OCI-LY7 (cell line): Measurements from ENCODE around the gene ELMO1. TPM values are rescaled to one million over a fixed set of nuclear protein-coding genes. Genes with fewer than 3 reads are reported as not detected.

ENCODE experiments used
- BruUV-seq: library from RNA; stranded (reverse); fragments of 400-500 nt; replicated peaks from 2 replicates; lab custom pipeline; 2021; lab: Mats Ljungman, UMichigan
- CTCF ChIA-PET: fragments of 300-600 bp; sonication (Branson Sonifier 250); formaldehyde crosslinking; loops from one replicate; lab custom pipeline; 2022; ENCODE audit warnings: antibody characterized with exemption; ENCODE audit not compliant: unreplicated experiment; lab: Charles Lee
- POLR2A ChIA-PET: fragments of 300-600 bp; sonication (Branson Sonifier 250); formaldehyde crosslinking; loops from one replicate; lab custom pipeline; 2022; ENCODE audit warnings: antibody characterized with exemption; lab: Charles Lee
- DNase-seq: peaks from one replicate; pipeline ENCODE4 v3.0.0-alpha.2; 2015; ENCODE audit warnings: low spot score
- H2AFZ ChIP-seq: fragments of 200-600 bp; sonication (generic), shearing (Covaris generic); 2 replicates; pipeline ENCODE4 v1.6.1; 2014; ENCODE audit warnings: mild to moderate bottlenecking, antibody characterized with exemption, low read length, moderate library complexity
- H3K27ac ChIP-seq: fragments of 200-600 bp; sonication (generic); 2 replicates; pipeline ENCODE4 v1.5.1; 2014; ENCODE audit warnings: mixed run types, low read depth, mild to moderate bottlenecking, moderate library complexity, low read length, inconsistent platforms; ENCODE audit not compliant: poor library complexity, severe bottlenecking
- H3K36me3 ChIP-seq: fragments of 200-600 bp; sonication (generic); 2 replicates; pipeline ENCODE4 v1.6.1; 2014; ENCODE audit warnings: mild to moderate bottlenecking, antibody characterized with exemption, low read length, moderate library complexity, mixed read lengths; ENCODE audit not compliant: insufficient read depth
- H3K4me1 ChIP-seq: fragments of 200-600 bp; sonication (generic); 2 replicates; pipeline ENCODE4 v1.5.1; 2014; ENCODE audit warnings: mild to moderate bottlenecking, low read length; ENCODE audit not compliant: insufficient read depth, poor library complexity, severe bottlenecking
- H3K4me2 ChIP-seq: fragments of 200-600 bp; sonication (generic); 2 replicates; pipeline ENCODE4 v1.6.1; 2014; ENCODE audit warnings: mild to moderate bottlenecking, low read length
- H3K4me3 ChIP-seq: fragments of 200-600 bp; sonication (generic); 2 replicates; pipeline ENCODE4 v1.5.1; 2014; ENCODE audit warnings: mild to moderate bottlenecking, low read depth, low read length; ENCODE audit not compliant: poor library complexity, severe bottlenecking
- H3K79me2 ChIP-seq: fragments of 200-600 bp; sonication (generic); 2 replicates; pipeline ENCODE4 v1.6.1; 2016; ENCODE audit warnings: low read depth, mild to moderate bottlenecking, low read length, moderate library complexity, mixed read lengths; ENCODE audit not compliant: insufficient read depth
- H3K9me2 ChIP-seq: fragments of 200-600 bp; sonication (generic); 2 replicates; pipeline ENCODE4 v1.6.1; 2016; ENCODE audit warnings: mild to moderate bottlenecking, low read length, mixed read lengths; ENCODE audit not compliant: insufficient read depth
- H3K9me3 ChIP-seq: fragments of 200-600 bp; sonication (generic); 2 replicates; pipeline ENCODE4 v1.6.1; 2014; ENCODE audit warnings: mild to moderate bottlenecking, mixed run types, low read length, mixed read lengths
- H4K20me1 ChIP-seq: fragments of 200-600 bp; sonication (generic); 2 replicates; pipeline ENCODE4 v1.6.1; 2014; ENCODE audit warnings: mild to moderate bottlenecking, antibody characterized with exemption, low read length, moderate library complexity, mixed read lengths; ENCODE audit not compliant: insufficient read depth
- EZH2phosphoT487 ChIP-seq: fragments of 200-600 bp; sonication (generic); IDR thresholded peaks from 2 replicates; pipeline ENCODE4 v1.6.1; 2018; ENCODE audit warnings: low read depth, borderline replicate concordance, mild to moderate bottlenecking, mixed run types, antibody characterized with exemption, low read length, moderate library complexity, mixed read lengths
- intact Hi-C: fragments of 100-400 bp; cut with micrococcal nuclease; formaldehyde crosslinking; loops from one replicate; pipeline ENCODE4 v1.10.0; 2022; ENCODE audit not compliant: unreplicated experiment
- total RNA-seq, 2 experiments: library from RNA; depleted of rRNA in 1 of 2; stranded (reverse); fragments of >200 nt in 1 of 2; shearing (Covaris generic) in 1 of 2; gene quantifications; 2 replicates each; pipeline ENCODE4 v1.2.3, GENCODE V29; 2014 to 2022
- TF ChIP-seq, protein P1 (sequence below): fragments of 200-600 bp; sonication (generic); conservative IDR thresholded peaks from 2 replicates; pipeline ENCODE4 v1.5.1; 2014; ENCODE audit warnings: mild to moderate bottlenecking, antibody characterized with exemption, low read length, moderate library complexity, mixed read lengths

Gene ELMO1
- total RNA-seq, 2 experiments from 2014 or later = 101 to 103 TPM

DNA sequence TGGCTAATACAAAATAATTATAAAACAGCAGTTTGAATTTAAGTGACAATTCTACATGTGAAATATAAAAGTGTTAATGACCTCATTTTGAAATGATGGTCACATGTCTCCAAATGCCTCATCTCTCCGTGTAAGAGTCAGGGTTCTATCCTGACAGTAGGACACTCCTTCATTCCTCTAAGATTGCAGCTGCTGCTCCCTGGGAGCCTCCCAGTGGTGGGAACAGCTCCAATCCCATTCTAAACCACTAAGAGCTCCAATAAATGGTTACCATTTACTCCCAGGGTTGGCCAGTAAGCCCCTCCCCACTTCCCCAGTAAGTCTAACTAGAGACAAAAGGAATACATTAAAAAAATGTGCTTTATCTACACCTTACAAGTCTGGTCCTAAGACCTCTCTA, 379.8 kb downstream of the ELMO1 start:
- H2AFZ ChIP-seq = no peak overlapping the region
- H3K4me1 ChIP-seq = no peaks in the 10 kb centered on the region
- BruUV-seq = no TSS peak
- H3K9me3 ChIP-seq = no peaks in the 10 kb centered on the region
- H4K20me1 ChIP-seq = no peaks in the 10 kb centered on the region
- no peak overlapping the region for H3K4me3 ChIP-seq
- no peak for DNase-seq
- intact Hi-C loops = no loop called here
- H3K4me2 ChIP-seq = no peak overlapping the region
- CTCF ChIA-PET = no interaction called here
- POLR2A ChIA-PET = no interaction called here
- TF ChIP-seq, protein P1, sequence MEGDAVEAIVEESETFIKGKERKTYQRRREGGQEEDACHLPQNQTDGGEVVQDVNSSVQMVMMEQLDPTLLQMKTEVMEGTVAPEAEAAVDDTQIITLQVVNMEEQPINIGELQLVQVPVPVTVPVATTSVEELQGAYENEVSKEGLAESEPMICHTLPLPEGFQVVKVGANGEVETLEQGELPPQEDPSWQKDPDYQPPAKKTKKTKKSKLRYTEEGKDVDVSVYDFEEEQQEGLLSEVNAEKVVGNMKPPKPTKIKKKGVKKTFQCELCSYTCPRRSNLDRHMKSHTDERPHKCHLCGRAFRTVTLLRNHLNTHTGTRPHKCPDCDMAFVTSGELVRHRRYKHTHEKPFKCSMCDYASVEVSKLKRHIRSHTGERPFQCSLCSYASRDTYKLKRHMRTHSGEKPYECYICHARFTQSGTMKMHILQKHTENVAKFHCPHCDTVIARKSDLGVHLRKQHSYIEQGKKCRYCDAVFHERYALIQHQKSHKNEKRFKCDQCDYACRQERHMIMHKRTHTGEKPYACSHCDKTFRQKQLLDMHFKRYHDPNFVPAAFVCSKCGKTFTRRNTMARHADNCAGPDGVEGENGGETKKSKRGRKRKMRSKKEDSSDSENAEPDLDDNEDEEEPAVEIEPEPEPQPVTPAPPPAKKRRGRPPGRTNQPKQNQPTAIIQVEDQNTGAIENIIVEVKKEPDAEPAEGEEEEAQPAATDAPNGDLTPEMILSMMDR = no peak
- TF ChIP-seq EZH2phosphoT487 = no peak
- H3K79me2 ChIP-seq = no peaks in the 10 kb centered on the region
- H3K36me3 ChIP-seq = no peaks in the 10 kb centered on the region; the same call in 1 of the 2 replicates
- H3K9me2 ChIP-seq = no peaks in the 10 kb centered on the region
- H3K27ac ChIP-seq = no peak overlapping the region

DNA sequence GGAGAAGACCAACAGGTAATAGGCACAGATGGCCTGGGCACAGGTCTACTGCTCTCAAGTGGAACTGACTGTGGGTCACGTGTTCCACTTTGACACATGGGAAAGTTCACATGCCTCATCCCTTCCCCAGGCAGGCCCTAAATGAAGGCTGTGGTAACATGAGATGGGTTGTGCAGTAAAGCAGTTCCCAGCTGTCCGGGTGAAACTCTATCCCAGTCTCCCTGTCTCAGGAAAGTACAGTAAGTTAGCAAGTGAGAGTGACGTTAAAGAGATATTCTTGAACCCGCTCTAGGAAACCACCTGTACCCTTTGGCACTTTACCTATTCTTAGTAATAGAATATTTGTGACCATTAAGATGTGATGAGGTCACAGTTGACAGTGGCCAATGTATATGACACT, 380.6 kb downstream of the ELMO1 start:
- no peak for DNase-seq
- H3K27ac ChIP-seq = no peak overlapping the region
- H3K79me2 ChIP-seq = no peaks in the 10 kb centered on the region
- H3K36me3 ChIP-seq = no peaks in the 10 kb centered on the region; the same call in 1 of the 2 replicates
- no peaks in the 10 kb centered on the region for H3K4me1 ChIP-seq
- no TSS peak for BruUV-seq
- H4K20me1 ChIP-seq = no peaks in the 10 kb centered on the region
- intact Hi-C loops = no loop called here
- H3K4me2 ChIP-seq = no peak overlapping the region
- H2AFZ ChIP-seq = no peak overlapping the region
- ChIA-PET POLR2A (no interaction called here), CTCF (no interaction called here)
- no peaks in the 10 kb centered on the region for H3K9me3 ChIP-seq
- H3K9me2 ChIP-seq = no peaks in the 10 kb centered on the region
- no peak overlapping the region for H3K4me3 ChIP-seq
- TF ChIP-seq, protein P1 = no peak
- no peak for TF ChIP-seq EZH2phosphoT487

DNA sequence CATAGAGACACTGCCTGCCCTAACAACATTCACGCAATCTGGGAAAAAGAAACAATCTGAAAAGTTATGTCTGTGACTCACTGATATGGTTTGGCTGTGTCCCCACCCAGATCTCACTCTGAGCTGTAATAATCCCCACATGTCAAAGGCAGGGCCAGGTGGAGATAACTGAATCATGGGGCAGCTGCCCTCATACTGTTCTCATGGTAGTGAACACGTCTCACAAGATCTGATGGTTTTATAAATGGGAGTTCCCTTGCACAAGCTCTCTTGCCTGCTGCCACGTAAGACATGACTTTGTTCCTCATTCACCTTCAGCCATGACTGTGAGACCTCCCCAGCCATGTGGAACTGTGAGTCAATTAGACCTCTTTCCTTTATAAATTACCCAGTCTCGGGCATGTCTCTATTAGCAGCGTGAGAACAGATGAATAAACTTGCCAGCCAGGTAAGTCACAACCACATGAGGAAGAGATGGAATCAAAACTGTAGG, 382.8 kb downstream of the ELMO1 start:
- ChIA-PET CTCF (no interaction called here), POLR2A (no interaction called here)
- Histone ChIP-seq H2AFZ (no peak overlapping the region), H3K36me3 (peaks cover 11% of the 10 kb centered on the region), H3K4me1 (no peaks in the 10 kb centered on the region), H3K79me2 (no peaks in the 10 kb centered on the region), H4K20me1 (no peaks in the 10 kb centered on the region), H3K9me2 (no peaks in the 10 kb centered on the region), H3K27ac (no peak overlapping the region), H3K4me2 (no peak overlapping the region), H3K4me3 (no peak overlapping the region), H3K9me3 (no peaks in the 10 kb centered on the region)
- intact Hi-C loops = no loop called here
- TF ChIP-seq, protein P1 = no peak
- no peak for TF ChIP-seq EZH2phosphoT487
- no TSS peak for BruUV-seq
- DNase-seq = no peak
